Trophoblast cell (in vitro differentiated cells and primary cell): ENCODE data around the gene ROBO4.

Experiments used
- DNase-seq, 2 donors: peaks; one replicate each; pipeline ENCODE4 v3.0.0-alpha.2; 2016
- H2AFZ ChIP-seq: 2 replicates; pipeline ENCODE4 v1.6.1; 2013; ENCODE audit warnings: low read length, moderate library complexity, mild to moderate bottlenecking; ENCODE audit not compliant: insufficient read depth, poor library complexity
- H2AK5ac ChIP-seq: 2 replicates; pipeline ENCODE4 v1.6.1; 2013; ENCODE audit warnings: mild to moderate bottlenecking, low read length
- H2BK120ac ChIP-seq: 2 replicates; pipeline ENCODE4 v1.6.1; 2013; ENCODE audit warnings: low read length, mild to moderate bottlenecking, moderate library complexity; ENCODE audit not compliant: insufficient read depth, poor library complexity
- H2BK12ac ChIP-seq: 2 replicates; pipeline ENCODE4 v1.6.1; 2013; ENCODE audit warnings: mild to moderate bottlenecking, low read length, moderate library complexity
- H2BK5ac ChIP-seq: 2 replicates; pipeline ENCODE4 v1.6.1; 2013; ENCODE audit warnings: low read length, low read depth, moderate library complexity, mild to moderate bottlenecking; ENCODE audit not compliant: poor library complexity
- H3K14ac ChIP-seq: 2 replicates; pipeline ENCODE4 v1.6.1; 2013; ENCODE audit warnings: mild to moderate bottlenecking, low read length
- H3K18ac ChIP-seq: 2 replicates; pipeline ENCODE4 v1.6.1; 2013; ENCODE audit warnings: mild to moderate bottlenecking, low read length
- H3K23ac ChIP-seq: 2 replicates; pipeline ENCODE4 v1.6.1; 2013; ENCODE audit warnings: low read length
- H3K27ac ChIP-seq: 2 replicates; pipeline ENCODE4 v1.5.1; 2013; ENCODE audit warnings: low read depth, mild to moderate bottlenecking, inconsistent platforms, low read length, moderate library complexity
- H3K27me3 ChIP-seq: 2 replicates; pipeline ENCODE4 v1.6.1; 2013; ENCODE audit warnings: inconsistent platforms, mild to moderate bottlenecking, low read length, moderate library complexity; ENCODE audit not compliant: insufficient read depth
- H3K36me3 ChIP-seq, 2 experiments: 1 replicate in 1 of 2; 2 replicates in 1 of 2; pipeline ENCODE4 v1.6.1; 2013; ENCODE audit warnings: low read length in 2 of 2, mild to moderate bottlenecking in 2 of 2, moderate library complexity in 1 of 2; ENCODE audit not compliant: insufficient read depth in 2 of 2, control insufficient read depth in 1 of 2
- H3K4ac ChIP-seq: 2 replicates; pipeline ENCODE4 v1.6.1; 2013; ENCODE audit warnings: low read depth, mild to moderate bottlenecking, low read length, moderate library complexity
- H3K4me1 ChIP-seq, 2 experiments: 1 replicate in 1 of 2; 2 replicates in 1 of 2; pipeline ENCODE4 v1.6.1; 2013; ENCODE audit warnings: low read length in 2 of 2, mild to moderate bottlenecking in 2 of 2, moderate library complexity in 1 of 2; ENCODE audit not compliant: insufficient read depth in 2 of 2, control insufficient read depth in 1 of 2
- H3K4me2 ChIP-seq: 2 replicates; pipeline ENCODE4 v1.6.1; 2013; ENCODE audit warnings: inconsistent platforms, mild to moderate bottlenecking, low read length, moderate library complexity
- H3K4me3 ChIP-seq: 2 replicates; pipeline ENCODE4 v1.5.1; 2013; ENCODE audit warnings: mild to moderate bottlenecking, low read depth, low read length, inconsistent platforms
- H3K79me1 ChIP-seq: one replicate; pipeline ENCODE4 v1.6.1; 2013; ENCODE audit warnings: low read length
- H3K79me2 ChIP-seq: 2 replicates; pipeline ENCODE4 v1.6.1; 2013; ENCODE audit warnings: low read length, mild to moderate bottlenecking; ENCODE audit not compliant: control insufficient read depth, insufficient read depth, poor library complexity
- H3K9ac ChIP-seq: 2 replicates; pipeline ENCODE4 v1.6.1; 2013; ENCODE audit warnings: mild to moderate bottlenecking, low read length
- H3K9me3 ChIP-seq: 2 replicates; pipeline ENCODE4 v1.6.1; 2013; ENCODE audit warnings: low read depth, mild to moderate bottlenecking, control low read depth, inconsistent platforms, low read length; ENCODE audit not compliant: insufficient read depth
- H4K12ac ChIP-seq: 2 replicates; pipeline ENCODE4 v1.6.1; 2013; ENCODE audit warnings: low read depth, mild to moderate bottlenecking, low read length, moderate library complexity
- H4K8ac ChIP-seq: 2 replicates; pipeline ENCODE4 v1.6.1; 2013; ENCODE audit warnings: low read depth, mild to moderate bottlenecking, low read length, moderate library complexity
- H4K91ac ChIP-seq: one replicate; pipeline ENCODE4 v1.6.1; 2013; ENCODE audit warnings: low read depth, mild to moderate bottlenecking, low read length, moderate library complexity
- WGBS: extraction: QIAGEN DNeasy Blood & Tissue Kit; methylation state at CpG from one replicate; pipeline ENCODE4 v1.1.7; 2013; ENCODE audit warnings: missing lambda C conversion rate; ENCODE audit not compliant: insufficient read length, insufficient coverage; ENCODE audit errors: extremely low coverage; 5-methylcytosine and 5-hydroxymethylcytosine counted together

The ROBO4 gene

GRCh38 chr11:124846070-124846673 is 51.5 kb downstream of the ROBO4 start:
- H2BK12ac ChIP-seq = no peak overlapping the region
- no peaks in the 10 kb centered on the region for H3K79me2 ChIP-seq
- H3K18ac ChIP-seq = no peak overlapping the region
- H3K4ac ChIP-seq = no peak overlapping the region
- no peak overlapping the region for H2AFZ ChIP-seq
- no peak overlapping the region for H4K8ac ChIP-seq
- H2BK5ac ChIP-seq = no peak overlapping the region
- no peak overlapping the region for H4K91ac ChIP-seq
- no CpG with 5 or more reads among the region's 11 CpGs for WGBS
- no peak overlapping the region for H3K27ac ChIP-seq
- no peak overlapping the region for H3K4me2 ChIP-seq
- H3K4me3 ChIP-seq = no peak overlapping the region
- no peak overlapping the region for H3K14ac ChIP-seq
- H2BK120ac ChIP-seq = no peak overlapping the region
- H2AK5ac ChIP-seq = no peak overlapping the region
- no peak for DNase-seq
- no peaks in the 10 kb centered on the region for H3K4me1 ChIP-seq
- H3K9ac ChIP-seq = no peak overlapping the region
- H4K12ac ChIP-seq = no peak overlapping the region
- no peaks in the 10 kb centered on the region for H3K36me3 ChIP-seq
- no peak overlapping the region for H3K23ac ChIP-seq
- H3K27me3 ChIP-seq = peaks cover 62% of the 10 kb centered on the region
- H3K79me1 ChIP-seq = no peaks in the 10 kb centered on the region
- peaks cover 1% of the 10 kb centered on the region for H3K9me3 ChIP-seq

- H2AK5ac ChIP-seq = no peak overlapping the region
- H3K4me3 ChIP-seq = no peak overlapping the region
- no peak overlapping the region for H4K8ac ChIP-seq
- H3K36me3 ChIP-seq = no peaks in the 10 kb centered on the region
- WGBS = no CpG with 5 or more reads among the region's 8 CpGs
- H3K4me1 ChIP-seq = peaks cover 3 to 4% of the 10 kb centered on the region in 2 experiments
- H4K12ac ChIP-seq = no peak overlapping the region
- no peak overlapping the region for H3K14ac ChIP-seq
- H2AFZ ChIP-seq = no peak overlapping the region
- no peak overlapping the region for H2BK120ac ChIP-seq
- no peak overlapping the region for H3K4me2 ChIP-seq
- no peak overlapping the region for H3K18ac ChIP-seq
- H4K91ac ChIP-seq = no peak overlapping the region
- H3K27me3 ChIP-seq = peaks cover 69% of the 10 kb centered on the region
- H3K9ac ChIP-seq = no peak overlapping the region
- peaks cover 1% of the 10 kb centered on the region for H3K9me3 ChIP-seq
- DNase-seq = no peak
- no peaks in the 10 kb centered on the region for H3K79me2 ChIP-seq
- no peak overlapping the region for H2BK5ac ChIP-seq
- H3K79me1 ChIP-seq = no peaks in the 10 kb centered on the region
- H2BK12ac ChIP-seq = no peak overlapping the region
- no peak overlapping the region for H3K27ac ChIP-seq
- peak overlapping the region; percentile 11 for H3K23ac ChIP-seq
- no peak overlapping the region for H3K4ac ChIP-seq
These were observed 53.0 kb downstream of the ROBO4 start for GRCh38 chr11:124844664-124845079.

GRCh38 chr11:124843616-124843910 is 54.1 kb downstream of the ROBO4 start:
- Histone ChIP-seq H3K23ac (no peak overlapping the region), H3K36me3 (no peaks in the 10 kb centered on the region), H4K12ac (no peak overlapping the region), H3K27me3 (peaks cover 75% of the 10 kb centered on the region), H3K14ac (no peak overlapping the region), H3K4me3 (no peak overlapping the region), H2BK120ac (no peak overlapping the region), H3K4me1 (peaks cover 4 to 7% of the 10 kb centered on the region in 2 experiments), H3K27ac (no peak overlapping the region), H3K79me1 (no peaks in the 10 kb centered on the region), H4K8ac (no peak overlapping the region), H3K9me3 (peaks cover 6% of the 10 kb centered on the region), H2AK5ac (no peak overlapping the region), H4K91ac (no peak overlapping the region), H2BK12ac (no peak overlapping the region), H3K18ac (no peak overlapping the region), H3K9ac (no peak overlapping the region), H2BK5ac (no peak overlapping the region), H3K4ac (no peak overlapping the region), H3K4me2 (no peak overlapping the region), H3K79me2 (no peaks in the 10 kb centered on the region), H2AFZ (no peak overlapping the region)
- no peak for DNase-seq
- WGBS = no CpG with 5 or more reads among the region's 8 CpGs

GRCh38 chr11:124842305-124842704 is 55.4 kb downstream of the ROBO4 start:
- WGBS = no CpG with 5 or more reads among the region's 4 CpGs
- no peaks in the 10 kb centered on the region for H3K79me2 ChIP-seq
- no peak overlapping the region for H3K27ac ChIP-seq
- no peak overlapping the region for H3K14ac ChIP-seq
- DNase-seq = no peak
- H3K9me3 ChIP-seq = peaks cover 6% of the 10 kb centered on the region
- no peak overlapping the region for H3K4me3 ChIP-seq
- no peak overlapping the region for H3K23ac ChIP-seq
- no peak overlapping the region for H2AK5ac ChIP-seq
- H2BK5ac ChIP-seq = no peak overlapping the region
- H3K9ac ChIP-seq = no peak overlapping the region
- no peak overlapping the region for H3K4me2 ChIP-seq
- no peaks in the 10 kb centered on the region for H3K79me1 ChIP-seq
- no peaks in the 10 kb centered on the region for H3K36me3 ChIP-seq
- H3K4ac ChIP-seq = no peak overlapping the region
- H3K4me1 ChIP-seq = peaks cover 4 to 7% of the 10 kb centered on the region in 2 experiments
- H2BK120ac ChIP-seq = no peak overlapping the region
- H2BK12ac ChIP-seq = no peak overlapping the region
- no peak overlapping the region for H4K8ac ChIP-seq
- H4K91ac ChIP-seq = no peak overlapping the region
- no peak overlapping the region for H2AFZ ChIP-seq
- H3K18ac ChIP-seq = no peak overlapping the region
- peaks cover 76% of the 10 kb centered on the region for H3K27me3 ChIP-seq
- no peak overlapping the region for H4K12ac ChIP-seq
